Stimulated activated naive CD8-positive, alpha-beta T cell treated with anti-CD3 and anti-CD28 coated beads, Interleukin-15, Interleukin-2, amounts not matched to agents 100 ng/mL and 50 ng/mL, for 24 hours (primary cell): ENCODE measurements around the gene SMLR1.

Experiments used
- H3K27ac Mint-ChIP-seq: one replicate; pipeline ENCODE4 v1.8.0; 2021; ENCODE audit warnings: mild to moderate bottlenecking, mixed read lengths
- H3K27me3 Mint-ChIP-seq: one replicate; pipeline ENCODE4 v1.8.0; 2021; ENCODE audit warnings: mixed read lengths
- H3K36me3 Mint-ChIP-seq: one replicate; pipeline ENCODE4 v1.8.0; 2021; ENCODE audit warnings: low read depth, mixed read lengths
- H3K4me1 Mint-ChIP-seq: one replicate; pipeline ENCODE4 v1.8.0; 2021; ENCODE audit warnings: low read depth, mixed read lengths
- H3K4me3 Mint-ChIP-seq: one replicate; pipeline ENCODE4 v1.8.0; 2021; ENCODE audit warnings: mild to moderate bottlenecking, mixed read lengths
- H3K9me3 Mint-ChIP-seq: one replicate; pipeline ENCODE4 v1.8.0; 2021; ENCODE audit warnings: mixed read lengths

The SMLR1 gene

GRCh38 chr6:130810307-130811030 lies 16.7 kb upstream of the SMLR1 start:
- no peak overlapping the region for H3K4me3 Mint-ChIP-seq
- no peaks in the 10 kb centered on the region for H3K36me3 Mint-ChIP-seq
- no peaks in the 10 kb centered on the region for H3K4me1 Mint-ChIP-seq
- H3K27me3 Mint-ChIP-seq: no peaks in the 10 kb centered on the region
- no peaks in the 10 kb centered on the region for H3K9me3 Mint-ChIP-seq
- H3K27ac Mint-ChIP-seq: no peak overlapping the region

DNA sequence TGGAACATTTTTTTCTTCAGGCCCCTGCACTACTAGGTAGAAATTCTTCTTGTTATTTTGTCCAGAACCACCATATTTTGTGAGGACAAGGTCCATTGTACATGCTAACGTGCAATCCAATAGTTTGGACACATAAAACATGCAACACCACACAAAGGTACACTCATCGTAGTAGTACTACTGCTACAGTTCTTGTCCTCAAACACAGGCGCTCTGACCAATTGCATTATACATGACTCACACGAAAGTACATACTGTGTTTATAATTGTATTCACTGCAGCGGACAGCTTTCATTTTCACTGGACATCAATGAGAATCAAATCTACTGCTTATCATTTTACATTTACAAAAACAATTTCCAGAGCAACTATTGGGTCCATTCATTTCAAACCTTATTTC lies 15.3 kb upstream of the SMLR1 start:
- Mint-ChIP-seq H3K36me3 (no peaks in the 10 kb centered on the region), H3K27me3 (no peaks in the 10 kb centered on the region), H3K4me1 (no peaks in the 10 kb centered on the region), H3K9me3 (no peaks in the 10 kb centered on the region), H3K27ac (no peak overlapping the region), H3K4me3 (no peak overlapping the region)

GRCh38 chr6:130814506-130814905 lies 12.7 kb upstream of the SMLR1 start:
- H3K4me3 Mint-ChIP-seq: no peak overlapping the region
- H3K27me3 Mint-ChIP-seq: no peaks in the 10 kb centered on the region
- H3K36me3 Mint-ChIP-seq: no peaks in the 10 kb centered on the region
- H3K27ac Mint-ChIP-seq: no peak overlapping the region
- H3K9me3 Mint-ChIP-seq: peaks cover 4% of the 10 kb centered on the region
- no peaks in the 10 kb centered on the region for H3K4me1 Mint-ChIP-seq

- no peak overlapping the region for H3K4me3 Mint-ChIP-seq
- no peaks in the 10 kb centered on the region for H3K4me1 Mint-ChIP-seq
- H3K36me3 Mint-ChIP-seq: no peaks in the 10 kb centered on the region
- H3K27me3 Mint-ChIP-seq: no peaks in the 10 kb centered on the region
- no peak overlapping the region for H3K27ac Mint-ChIP-seq
- peaks cover 4% of the 10 kb centered on the region for H3K9me3 Mint-ChIP-seq
Observed at GRCh38 chr6:130815200-130816071, 11.8 kb upstream of the SMLR1 start.

DNA sequence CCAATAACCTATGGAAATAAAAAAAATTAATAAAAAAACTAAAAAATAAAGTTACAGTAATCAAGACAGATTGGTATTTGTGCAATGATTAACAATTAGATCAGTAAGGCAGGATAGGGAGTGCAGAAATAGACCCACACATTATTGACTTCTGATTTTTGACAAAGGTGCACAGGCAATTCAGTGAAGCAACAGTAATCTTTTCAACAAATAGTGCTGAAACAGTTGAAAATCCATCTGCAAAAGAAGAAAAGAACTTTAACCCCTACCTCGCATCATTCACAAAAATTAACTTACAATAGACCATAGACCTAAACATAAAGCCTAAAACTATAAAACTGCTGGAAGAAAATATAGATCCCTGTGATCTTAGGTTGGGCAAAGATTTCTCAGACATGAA lies 4.5 kb upstream of the SMLR1 start:
- no peaks in the 10 kb centered on the region for H3K4me1 Mint-ChIP-seq
- no peak overlapping the region for H3K27ac Mint-ChIP-seq
- H3K36me3 Mint-ChIP-seq: no peaks in the 10 kb centered on the region
- no peak overlapping the region for H3K4me3 Mint-ChIP-seq
- no peaks in the 10 kb centered on the region for H3K27me3 Mint-ChIP-seq
- peaks cover 8% of the 10 kb centered on the region for H3K9me3 Mint-ChIP-seq

DNA sequence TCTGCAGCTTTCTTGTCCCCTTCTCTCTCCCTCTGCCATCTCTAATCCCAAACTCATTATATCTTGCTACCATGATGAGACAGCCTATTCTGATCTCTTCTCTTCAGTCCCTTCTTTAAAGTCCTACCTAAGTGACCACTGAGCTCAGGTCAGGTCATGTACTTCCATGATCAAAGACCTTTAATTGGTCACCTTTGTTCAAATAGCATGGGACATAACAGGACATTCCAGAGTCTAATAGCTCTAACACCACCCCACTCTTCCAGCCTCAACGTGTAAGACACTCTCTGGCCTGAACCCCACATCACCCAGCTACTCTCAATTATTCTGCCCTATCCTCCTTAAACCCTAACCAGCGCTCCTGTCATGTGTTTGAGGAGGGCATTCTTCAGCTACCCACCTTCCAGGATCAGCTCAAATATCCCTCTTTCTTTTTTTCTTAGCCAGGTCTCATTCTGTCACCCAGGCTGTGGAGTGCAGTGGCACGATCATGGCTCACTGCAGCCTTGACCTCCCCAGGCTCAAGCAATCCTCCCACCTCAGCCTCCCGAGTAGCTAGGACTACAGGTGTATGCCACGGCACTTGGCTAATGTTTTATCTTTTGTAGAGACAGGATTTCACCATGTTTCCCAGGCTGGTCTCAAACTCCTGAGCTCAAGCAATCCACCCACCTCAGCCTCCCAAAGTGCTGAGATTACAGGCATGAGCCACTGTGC lies 2.1 kb upstream of the SMLR1 start:
- H3K9me3 Mint-ChIP-seq: peaks cover 4% of the 10 kb centered on the region
- H3K4me1 Mint-ChIP-seq: no peaks in the 10 kb centered on the region
- no peak overlapping the region for H3K27ac Mint-ChIP-seq
- no peaks in the 10 kb centered on the region for H3K27me3 Mint-ChIP-seq
- no peak overlapping the region for H3K4me3 Mint-ChIP-seq
- no peaks in the 10 kb centered on the region for H3K36me3 Mint-ChIP-seq

GRCh38 chr6:130825772-130826441 lies 1.3 kb upstream of the SMLR1 start:
- no peaks in the 10 kb centered on the region for H3K36me3 Mint-ChIP-seq
- no peak overlapping the region for H3K4me3 Mint-ChIP-seq
- no peaks in the 10 kb centered on the region for H3K27me3 Mint-ChIP-seq
- no peaks in the 10 kb centered on the region for H3K4me1 Mint-ChIP-seq
- H3K9me3 Mint-ChIP-seq: peaks cover 3% of the 10 kb centered on the region
- no peak overlapping the region for H3K27ac Mint-ChIP-seq

DNA sequence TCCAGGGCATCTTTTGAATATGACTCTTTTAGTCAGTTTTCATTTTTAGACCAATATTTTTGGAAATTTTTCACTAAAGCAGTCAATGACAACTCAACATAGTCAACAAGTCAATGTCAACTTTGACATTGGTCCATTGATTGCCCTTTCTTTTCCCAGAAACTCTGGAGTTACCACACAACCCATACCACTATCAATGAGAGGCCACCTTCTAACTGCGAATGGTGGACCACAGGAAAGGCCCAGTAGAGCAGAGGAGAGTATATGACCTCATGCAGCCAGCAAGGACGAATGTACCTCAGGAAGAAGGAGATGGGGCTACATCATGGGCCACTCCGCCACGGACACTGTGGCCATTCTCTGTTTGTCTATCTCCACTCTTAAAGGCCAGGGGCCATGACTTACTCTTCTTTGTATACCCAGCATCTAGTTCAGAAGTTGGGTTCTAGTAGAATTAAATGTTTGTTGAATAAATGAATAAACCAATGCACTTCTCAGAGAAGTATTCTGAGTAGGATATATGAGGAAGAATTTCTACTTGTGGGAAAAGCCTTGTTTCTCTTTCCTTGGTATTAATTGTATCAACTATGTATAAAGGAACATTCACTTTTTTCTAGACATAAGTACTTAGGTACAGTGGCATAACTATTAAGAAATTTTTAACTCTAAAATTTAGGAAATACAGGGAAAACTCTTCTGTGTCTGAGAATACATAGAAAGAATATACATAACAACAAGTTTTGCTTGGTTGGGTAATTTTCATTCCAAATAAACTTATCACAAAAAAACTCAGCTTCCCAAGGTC lies 562 bp upstream of the SMLR1 start:
- no peaks in the 10 kb centered on the region for H3K9me3 Mint-ChIP-seq
- H3K4me1 Mint-ChIP-seq: no peaks in the 10 kb centered on the region
- H3K4me3 Mint-ChIP-seq: no peak overlapping the region
- H3K27ac Mint-ChIP-seq: no peak overlapping the region
- no peaks in the 10 kb centered on the region for H3K27me3 Mint-ChIP-seq
- no peaks in the 10 kb centered on the region for H3K36me3 Mint-ChIP-seq

DNA sequence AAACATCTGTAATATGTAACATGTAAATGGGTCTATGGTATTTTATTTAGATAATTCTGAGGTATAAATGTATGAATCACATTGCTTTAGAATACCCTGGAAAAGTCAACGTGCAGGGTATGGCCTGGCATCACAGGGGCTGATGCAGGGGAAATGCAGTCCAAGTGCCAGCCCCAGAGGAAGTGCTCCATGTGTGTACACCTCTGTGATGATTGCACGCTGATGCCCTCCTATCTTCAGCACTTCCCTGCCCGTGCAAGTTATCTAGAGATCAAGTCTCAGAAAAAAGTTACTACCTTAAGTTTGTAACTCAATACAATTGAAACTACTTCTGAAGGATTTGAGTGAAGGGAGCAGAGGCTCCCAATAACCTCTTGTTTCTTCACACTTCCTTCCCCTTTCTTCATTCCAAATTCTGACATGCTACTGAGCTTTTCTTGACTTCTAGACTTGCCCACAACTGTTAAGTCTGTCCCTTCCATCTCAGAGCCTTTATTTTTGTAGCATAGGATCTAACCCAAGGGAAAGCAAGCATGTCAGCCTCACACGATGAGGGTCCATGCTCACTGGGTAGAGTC lies 2.2 kb downstream of the SMLR1 start:
- Mint-ChIP-seq H3K4me3 (no peak overlapping the region), H3K27me3 (no peaks in the 10 kb centered on the region), H3K9me3 (no peaks in the 10 kb centered on the region), H3K27ac (no peak overlapping the region), H3K4me1 (no peaks in the 10 kb centered on the region), H3K36me3 (no peaks in the 10 kb centered on the region)

GRCh38 chr6:130831607-130832006 lies 4.4 kb downstream of the SMLR1 start:
- Mint-ChIP-seq H3K27me3 (no peaks in the 10 kb centered on the region), H3K27ac (no peak overlapping the region), H3K9me3 (no peaks in the 10 kb centered on the region), H3K36me3 (no peaks in the 10 kb centered on the region), H3K4me3 (no peak overlapping the region), H3K4me1 (no peaks in the 10 kb centered on the region)

GRCh38 chr6:130833569-130833968 lies 6.4 kb downstream of the SMLR1 start:
- Mint-ChIP-seq H3K4me3 (no peak overlapping the region), H3K27ac (no peak overlapping the region), H3K36me3 (no peaks in the 10 kb centered on the region), H3K4me1 (no peaks in the 10 kb centered on the region), H3K9me3 (no peaks in the 10 kb centered on the region), H3K27me3 (no peaks in the 10 kb centered on the region)

DNA sequence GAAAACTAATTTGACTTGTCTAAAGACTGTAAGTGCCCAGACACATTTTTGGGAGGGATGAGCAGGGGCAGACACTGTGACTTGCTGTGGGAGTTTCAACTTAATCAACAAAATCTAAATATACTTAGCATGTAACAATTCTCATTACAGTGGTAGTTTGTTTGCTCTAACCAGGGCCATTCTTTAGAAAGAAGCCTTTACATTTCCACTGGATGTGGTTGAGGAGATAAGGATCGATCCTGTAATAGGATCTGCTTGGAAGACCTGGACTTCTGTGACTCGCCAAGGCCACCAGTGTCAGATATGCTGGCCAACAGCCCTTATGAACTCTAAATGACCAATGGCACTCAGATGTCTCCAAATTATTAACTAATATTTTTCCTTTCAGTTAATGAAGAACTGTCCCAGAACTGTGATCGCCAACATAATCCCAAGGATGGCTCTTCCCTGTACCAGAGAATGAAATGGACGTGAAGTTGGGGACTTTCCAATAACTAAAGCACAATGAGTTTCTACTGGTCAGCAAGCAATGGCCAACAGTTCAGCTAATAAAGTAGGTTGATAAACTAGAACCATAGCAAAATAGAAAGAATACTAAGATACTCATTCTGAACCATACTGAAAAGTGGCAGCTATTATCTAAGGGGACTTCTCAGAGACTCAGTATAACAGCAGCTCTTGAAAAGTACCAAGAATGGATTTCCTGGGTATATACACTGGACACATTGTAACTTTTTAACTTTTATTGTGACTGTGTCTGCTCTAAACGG lies 7.5 kb downstream of the SMLR1 start:
- no peaks in the 10 kb centered on the region for H3K9me3 Mint-ChIP-seq
- H3K4me3 Mint-ChIP-seq: no peak overlapping the region
- H3K27me3 Mint-ChIP-seq: no peaks in the 10 kb centered on the region
- no peaks in the 10 kb centered on the region for H3K36me3 Mint-ChIP-seq
- H3K4me1 Mint-ChIP-seq: no peaks in the 10 kb centered on the region
- H3K27ac Mint-ChIP-seq: no peak overlapping the region

GRCh38 chr6:130836055-130836640 lies 8.9 kb downstream of the SMLR1 start:
- H3K4me1 Mint-ChIP-seq: no peaks in the 10 kb centered on the region
- H3K27me3 Mint-ChIP-seq: no peaks in the 10 kb centered on the region
- H3K4me3 Mint-ChIP-seq: no peak overlapping the region
- no peaks in the 10 kb centered on the region for H3K9me3 Mint-ChIP-seq
- peaks cover 5% of the 10 kb centered on the region for H3K36me3 Mint-ChIP-seq
- no peak overlapping the region for H3K27ac Mint-ChIP-seq
